Skin of body (tissue), 2 donors: ENCODE data around the gene ZYX. TPM values are rescaled to one million over a fixed set of nuclear protein-coding genes. Genes with fewer than 3 reads are reported as not detected.
"Not testable (repeated sequence)": the region's sequence is repeated elsewhere in the genome, so short reads cannot be mapped to it uniquely, and the experiment has no call there.

ENCODE experiments used
- DNase-seq: peaks from one replicate; lab custom pipeline; 2025; lab: John Stamatoyannopoulos, UW
- total RNA-seq: library from RNA; depleted of rRNA; stranded (reverse); fragments of >200 nt; gene quantifications from one replicate; pipeline ENCODE4 v1.2.3, GENCODE V29; 2014

Gene ZYX
- total RNA-seq, 1 donor from 2014 or later: 27.1 TPM

DNA sequence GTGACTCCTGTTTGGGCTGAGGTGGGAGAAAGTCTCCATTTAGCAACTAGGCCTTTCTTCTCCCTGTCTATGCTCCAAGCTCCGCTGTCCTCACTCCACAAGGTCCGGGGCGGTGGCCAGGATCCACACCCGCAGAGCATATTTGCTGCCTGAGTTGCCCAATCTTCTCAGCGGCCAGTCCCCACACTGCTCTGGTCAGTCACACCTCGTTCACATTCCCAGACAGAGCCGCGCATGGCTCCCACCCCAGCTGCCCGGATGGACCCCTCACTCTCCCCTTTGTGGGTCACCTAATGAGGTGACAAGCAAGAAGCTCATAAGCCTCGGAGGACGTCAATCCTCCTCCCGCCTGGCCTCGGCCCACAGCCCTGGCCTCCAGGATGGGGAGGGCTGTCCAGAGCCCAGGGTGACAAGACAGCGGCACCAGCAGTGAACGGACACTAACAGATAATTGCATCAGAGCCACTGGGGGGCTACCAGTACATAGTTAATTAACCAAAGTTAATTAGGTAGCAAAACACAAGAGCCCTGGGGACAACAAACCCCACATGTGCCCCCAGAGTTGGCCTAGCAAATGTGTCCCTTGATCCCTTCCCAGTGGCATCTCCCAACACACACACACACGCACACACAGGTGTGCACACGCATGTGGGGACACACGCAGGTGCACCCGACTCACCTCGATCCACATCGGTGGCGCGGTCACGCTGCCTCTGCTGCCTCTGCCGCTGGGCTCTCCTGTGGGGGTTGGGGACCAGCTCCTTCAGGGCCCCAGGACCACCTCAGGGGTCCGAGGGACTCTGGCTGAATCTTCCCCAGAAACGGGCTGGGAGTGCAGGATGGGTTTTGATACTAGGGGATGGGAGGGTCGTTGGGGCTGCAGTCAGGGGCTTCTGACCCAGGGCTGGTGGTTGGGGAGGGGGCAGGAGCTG lies 15.7 kb downstream of the ZYX start:
- no peak for DNase-seq

- DNase-seq: no peak
Measured at GRCh38 chr7:143397710-143398530, 16.8 kb downstream of the ZYX start.

- DNase-seq: no peak
Measured at GRCh38 chr7:143398616-143399015, 17.5 kb downstream of the ZYX start.

DNA sequence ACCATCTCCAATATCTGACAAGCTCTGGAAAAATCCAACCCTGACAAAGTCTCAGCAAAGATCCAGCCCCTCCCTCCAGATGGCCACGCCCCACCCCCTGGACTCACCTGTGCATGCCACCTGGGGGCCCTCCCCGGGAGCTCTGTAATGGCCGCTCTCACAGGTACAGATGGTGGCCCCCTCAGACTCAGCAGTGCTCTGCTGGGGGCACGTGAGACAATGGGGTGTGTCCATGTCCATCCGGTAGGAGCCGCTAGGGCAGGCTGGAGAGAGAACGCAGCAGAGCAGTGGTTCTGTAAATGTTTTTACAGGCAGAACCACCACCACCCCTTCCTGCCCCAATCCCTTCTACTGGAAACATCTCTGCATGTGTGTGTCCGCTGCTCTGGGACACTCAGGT lies 18.0 kb downstream of the ZYX start:
- no peak for DNase-seq

GRCh38 chr7:143399642-143400041 lies 18.5 kb downstream of the ZYX start:
- no peak for DNase-seq

DNA sequence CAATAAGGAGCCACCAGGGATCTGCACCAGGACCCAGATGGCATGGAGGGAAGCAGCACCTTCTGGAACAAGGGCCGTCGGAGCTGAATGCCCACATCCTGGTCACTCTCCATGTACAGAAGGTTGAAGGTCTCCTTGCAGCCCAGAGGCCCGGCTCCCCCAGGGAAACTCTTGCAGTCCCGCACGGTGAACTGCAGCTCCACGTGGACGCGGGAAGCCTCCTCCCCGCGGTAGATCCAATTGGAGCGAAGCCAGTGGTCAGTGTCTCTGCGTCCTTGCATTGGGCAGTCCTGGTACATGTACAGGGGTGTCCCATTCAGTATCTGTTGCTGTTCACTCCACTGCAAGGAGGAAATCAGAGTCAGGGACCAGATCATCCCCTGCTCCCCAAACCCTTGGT lies 20.1 kb downstream of the ZYX start:
- DNase-seq: no peak

DNA sequence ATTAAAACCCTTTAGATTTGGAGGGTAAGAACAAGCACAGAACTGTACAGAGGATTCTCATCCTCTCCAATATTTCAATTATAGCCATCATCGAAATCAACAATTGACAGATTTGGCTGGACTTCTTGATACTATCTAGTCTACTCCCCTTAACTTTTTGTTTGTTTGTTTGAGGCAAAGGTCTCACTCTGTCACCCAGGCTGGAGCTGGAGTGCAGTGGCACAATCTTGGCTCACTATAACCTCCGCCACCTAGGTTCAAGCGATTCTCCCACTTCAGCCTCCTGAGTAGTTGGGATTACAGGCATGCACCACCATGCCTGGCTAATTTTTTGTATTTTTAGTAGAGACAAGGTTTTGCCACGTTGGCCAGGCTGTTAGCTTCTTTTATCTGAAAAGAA lies 21.1 kb downstream of the ZYX start:
- not testable (repeated sequence) for DNase-seq

GRCh38 chr7:143405173-143406001 lies 24.2 kb downstream of the ZYX start:
- DNase-seq: no peak

GRCh38 chr7:143406002-143406357 lies 24.8 kb downstream of the ZYX start:
- DNase-seq: no peak

DNA sequence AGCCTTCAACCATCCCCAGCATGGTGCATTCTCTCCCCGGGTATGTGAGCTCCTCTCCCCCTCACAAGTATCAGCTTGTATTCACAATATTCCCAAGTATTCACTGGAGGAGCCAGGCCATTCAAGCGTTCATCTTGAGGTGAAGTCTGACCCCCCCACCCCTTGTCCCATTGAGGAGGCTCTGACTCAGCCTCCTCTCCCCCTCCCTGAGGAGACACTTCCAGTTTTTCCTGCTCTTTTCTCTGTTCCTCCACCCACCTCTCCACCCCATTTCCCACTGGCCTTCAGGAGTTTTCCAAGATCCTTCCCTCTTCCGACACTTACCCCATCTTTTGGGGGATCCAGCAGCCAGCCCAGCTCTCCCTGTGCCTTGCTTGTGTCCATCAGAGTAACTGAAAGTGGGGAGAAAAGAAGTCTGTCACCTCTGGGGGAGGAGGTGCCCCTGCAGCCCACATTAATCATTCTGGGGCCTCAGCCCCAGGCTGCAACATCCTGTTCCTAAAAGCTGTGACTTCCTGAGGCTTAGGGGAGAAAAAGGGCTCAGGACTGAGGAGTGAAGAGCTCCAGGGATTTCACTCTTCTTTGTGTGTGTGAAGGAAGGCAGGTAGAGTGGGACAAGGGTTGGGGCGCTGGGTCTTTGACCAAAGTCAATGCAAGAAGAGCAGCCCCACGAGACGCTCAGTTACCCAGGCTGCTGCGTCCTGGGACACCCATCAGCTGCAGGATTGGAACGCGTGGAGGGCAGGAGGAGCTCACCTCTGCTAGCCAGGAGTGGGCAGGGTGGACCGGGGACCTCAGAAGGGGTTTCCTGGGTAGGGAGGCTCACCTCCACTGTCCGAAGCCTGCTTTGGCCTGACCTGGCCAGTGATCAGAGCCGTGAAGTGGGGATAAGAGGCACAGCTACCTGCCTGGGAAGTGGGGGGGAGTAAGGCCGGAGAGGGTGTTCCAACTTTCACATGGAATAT lies 26.4 kb downstream of the ZYX start:
- DNase-seq: no peak

DNA sequence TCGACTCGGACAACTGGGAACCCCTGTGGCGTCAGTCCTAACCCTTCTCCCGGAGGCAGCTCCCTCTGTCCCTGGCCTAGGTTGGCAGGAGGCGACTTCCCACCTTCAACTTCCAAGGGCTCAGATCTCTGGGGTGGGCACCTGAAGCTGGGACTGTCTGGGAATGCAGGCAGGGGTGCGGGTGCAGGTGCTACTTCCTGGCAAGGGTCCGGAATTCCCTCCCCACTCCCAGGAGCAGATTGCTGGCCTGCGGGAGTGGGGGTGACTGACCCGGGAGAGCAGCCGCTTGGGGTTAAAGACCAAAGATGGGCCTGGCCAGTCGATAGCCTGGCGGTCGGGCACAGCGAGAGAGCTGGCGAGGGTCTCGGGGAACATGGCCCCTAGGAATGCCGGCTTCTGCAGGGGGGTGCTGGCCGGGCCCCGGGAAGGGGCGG lies 27.1 kb downstream of the ZYX start:
- no peak for DNase-seq

GRCh38 chr7:143408686-143409561 lies 27.8 kb downstream of the ZYX start, which contains the start of gene EPHA1:
TSS of gene EPHA1 (minus strand) at chr7:143408856. CDS start at chr7:143408805, 51 bp downstream.
- no peak for DNase-seq

- peak; percentile 82 for DNase-seq
Measured at GRCh38 chr7:143410521-143411004, 29.4 kb downstream of the ZYX start.

- no peak for DNase-seq
Measured at GRCh38 chr7:143411976-143412708, 31.0 kb downstream of the ZYX start.

- no peak for DNase-seq
Measured at GRCh38 chr7:143413123-143413522, 32.0 kb downstream of the ZYX start.

GRCh38 chr7:143415209-143415608 lies 34.1 kb downstream of the ZYX start:
- not testable (repeated sequence) for DNase-seq

- DNase-seq: no peak
Measured at GRCh38 chr7:143415742-143416397, 34.7 kb downstream of the ZYX start.
